Gastrocnemius medialis (tissue), 4 donors: Measurements from ENCODE around the gene DENND1A. TPM values are rescaled to one million over a fixed set of nuclear protein-coding genes. Genes with fewer than 3 reads are reported as not detected.

Experiments
- ATAC-seq, 2 donors: fragments of 150-250 bp; one replicate each; pipeline ENCODE4 v1.9.1; 2016
- DNase-seq, 2 donors: peaks; one replicate each; pipeline ENCODE4 v3.0.0-alpha.2; 2019
- H3K27ac ChIP-seq, 4 donors: fragments of 200-600 bp; sonication (generic); 1 replicate in 1 of 4; 2 replicates in 3 of 4; pipeline ENCODE4 v1.5.1; 2016 to 2018; ENCODE audit warnings: mild to moderate bottlenecking in 2 of 4, moderate library complexity in 1 of 4
- H3K27me3 ChIP-seq, 3 donors: fragments of 200-600 bp; sonication (generic) in 2 of 3; 1 replicate in 1 of 3; 2 replicates in 2 of 3; pipeline versions ENCODE4 v1.5.1 to v1.6.0; 2016 to 2019; ENCODE audit warnings: mild to moderate bottlenecking in 1 of 3, moderate library complexity in 1 of 3
- H3K36me3 ChIP-seq, 2 donors: fragments of 200-600 bp; sonication (generic) in 1 of 2; one replicate each; pipeline ENCODE4 v1.5.1; 2017 to 2018
- H3K4me1 ChIP-seq, 2 donors: fragments of 200-600 bp; sonication (generic) in 1 of 2; one replicate each; pipeline ENCODE4 v1.5.1; 2016 to 2017; ENCODE audit warnings: mild to moderate bottlenecking in 2 of 2
- H3K4me3 ChIP-seq, 4 donors: fragments of 200-600 bp; sonication (generic) in 3 of 4; 1 replicate in 1 of 4; 2 replicates in 3 of 4; pipeline ENCODE4 v1.5.1; 2016 to 2019; ENCODE audit warnings: mild to moderate bottlenecking in 2 of 4
- H3K9me3 ChIP-seq, 3 donors: fragments of 200-600 bp; sonication (generic) in 2 of 3; 1 replicate in 1 of 3; 2 replicates in 2 of 3; pipeline ENCODE4 v1.5.1; 2016 to 2019
- POLR2A ChIP-seq, 2 donors: fragments of 450-650 bp; IDR thresholded peaks; one replicate each; pipeline ENCODE4 v1.6.1; 2017; ENCODE audit warnings: antibody characterized with exemption in 2 of 2, mild to moderate bottlenecking in 2 of 2, moderate library complexity in 2 of 2
- in situ Hi-C, 4 donors: fragments of 200-750 bp; cut with MboI; loops; one replicate each; pipeline versions ENCODE4 v1.15.0 to v1.8.0; 2017; ENCODE audit warnings: low sequenced_read_pairs in 4 of 4
- intact Hi-C: fragments of 100-400 bp; cut with DNase I; formaldehyde crosslinking; loops from one replicate; pipeline ENCODE4 v1.15.1; 2023; ENCODE audit warnings: low total_unique reads
- total RNA-seq, 4 donors: library from RNA; depleted of rRNA; stranded (reverse); fragments of >200 nt; gene quantifications; one replicate each; pipeline versions ENCODE4 v1.1.0 to v1.2.3, GENCODE V29; 2016
- TF ChIP-seq, protein P1 (sequence below), 5 experiments: fragments of 450-650 bp in 3 of 5; fragments of 200-600 bp in 2 of 5; sonication (generic) in 2 of 5; IDR thresholded peaks in 4 of 5; conservative IDR thresholded peaks in 1 of 5; 1 replicate in 4 of 5; 2 replicates in 1 of 5; pipeline ENCODE4 v1.5.1; 2016 to 2019; ENCODE audit warnings: antibody characterized with exemption in 5 of 5, mild to moderate bottlenecking in 3 of 5, moderate library complexity in 3 of 5

The DENND1A gene
- total RNA-seq, 4 donors from 2014 or later: 14.1 to 24.6 (median 16.4) TPM

DNA sequence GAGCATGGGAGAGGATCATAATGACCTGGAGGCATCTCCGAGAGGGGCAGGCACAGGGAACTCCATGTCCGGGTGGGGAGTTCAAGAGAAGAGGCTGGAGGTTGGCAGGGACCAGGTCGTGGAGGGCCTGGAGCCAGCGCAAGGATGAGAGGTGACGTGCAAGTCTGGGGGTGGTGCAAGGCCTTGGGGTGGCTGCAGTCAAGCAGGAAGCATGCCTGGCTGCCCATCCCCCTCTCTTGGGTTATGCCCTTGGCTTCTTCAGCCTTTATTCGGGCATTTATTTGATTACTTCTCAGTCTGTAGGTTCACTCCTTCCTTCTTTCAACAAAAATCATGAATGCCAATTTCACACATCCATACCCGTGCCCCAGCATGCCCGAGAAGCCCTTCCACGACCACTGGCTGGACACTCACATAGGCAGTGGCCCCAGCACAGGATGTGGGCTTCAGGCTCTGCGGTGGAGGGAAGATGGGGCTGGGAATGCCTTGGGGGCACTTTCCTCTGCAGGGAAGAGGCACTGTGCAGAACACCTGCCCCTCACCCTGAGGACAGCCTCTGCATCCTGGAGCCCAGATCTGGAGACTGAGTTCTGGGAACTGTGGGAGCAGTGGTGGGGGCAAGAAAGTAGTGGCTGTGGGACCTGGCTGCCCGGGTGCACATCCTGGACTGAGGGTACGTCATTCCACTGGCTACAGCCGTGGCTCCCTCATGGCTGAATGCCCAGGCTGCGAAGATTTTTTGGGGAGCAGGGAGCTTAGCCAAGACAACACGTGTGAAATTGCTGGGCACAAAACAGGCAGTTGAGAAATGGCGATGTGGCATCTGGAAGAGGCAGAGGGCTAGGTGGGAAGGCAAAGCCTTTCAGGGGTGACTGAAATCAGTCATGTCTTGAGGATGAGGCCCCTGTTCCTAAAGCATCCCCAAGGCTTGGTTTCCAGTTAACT, 535.4 kb downstream of the DENND1A start:
- Histone ChIP-seq H3K27ac (no peak overlapping the region), H3K27me3 (no peaks in the 10 kb centered on the region), H3K36me3 (no peaks in the 10 kb centered on the region), H3K4me3 (no peak overlapping the region), H3K9me3 (no peaks in the 10 kb centered on the region), H3K4me1 (no peaks in the 10 kb centered on the region)
- DNase-seq (no peak), ATAC-seq (no peak)
- intact Hi-C loops: no loop called here
- in situ Hi-C loops: no loop called here
- TF ChIP-seq, protein P1, sequence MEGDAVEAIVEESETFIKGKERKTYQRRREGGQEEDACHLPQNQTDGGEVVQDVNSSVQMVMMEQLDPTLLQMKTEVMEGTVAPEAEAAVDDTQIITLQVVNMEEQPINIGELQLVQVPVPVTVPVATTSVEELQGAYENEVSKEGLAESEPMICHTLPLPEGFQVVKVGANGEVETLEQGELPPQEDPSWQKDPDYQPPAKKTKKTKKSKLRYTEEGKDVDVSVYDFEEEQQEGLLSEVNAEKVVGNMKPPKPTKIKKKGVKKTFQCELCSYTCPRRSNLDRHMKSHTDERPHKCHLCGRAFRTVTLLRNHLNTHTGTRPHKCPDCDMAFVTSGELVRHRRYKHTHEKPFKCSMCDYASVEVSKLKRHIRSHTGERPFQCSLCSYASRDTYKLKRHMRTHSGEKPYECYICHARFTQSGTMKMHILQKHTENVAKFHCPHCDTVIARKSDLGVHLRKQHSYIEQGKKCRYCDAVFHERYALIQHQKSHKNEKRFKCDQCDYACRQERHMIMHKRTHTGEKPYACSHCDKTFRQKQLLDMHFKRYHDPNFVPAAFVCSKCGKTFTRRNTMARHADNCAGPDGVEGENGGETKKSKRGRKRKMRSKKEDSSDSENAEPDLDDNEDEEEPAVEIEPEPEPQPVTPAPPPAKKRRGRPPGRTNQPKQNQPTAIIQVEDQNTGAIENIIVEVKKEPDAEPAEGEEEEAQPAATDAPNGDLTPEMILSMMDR (IDR thresholded peaks at IDR 0.05 in 4 of 5, conservative IDR thresholded peaks at IDR 0.05 in 1 of 5): no peak
- TF ChIP-seq POLR2A (IDR thresholded peaks at IDR 0.05): no peak

DNA sequence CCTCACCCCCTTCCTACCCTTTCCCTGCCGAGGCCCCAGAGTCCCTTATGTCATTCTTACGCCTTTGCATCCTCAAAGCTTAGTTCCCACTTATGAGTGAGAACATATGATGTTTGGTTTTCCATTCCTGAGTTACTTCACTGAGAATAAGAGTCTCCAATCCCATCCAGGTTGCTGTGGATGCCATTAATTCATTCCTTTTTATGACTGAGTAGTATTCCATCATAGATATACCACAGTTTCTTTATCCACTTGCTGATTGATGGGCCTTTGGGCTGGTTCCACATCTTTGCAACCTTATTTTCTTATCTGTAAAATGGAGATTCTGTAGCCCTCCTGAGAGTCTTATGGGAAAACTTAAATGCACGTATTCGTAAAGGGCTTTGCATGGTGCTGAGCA, 537.1 kb downstream of the DENND1A start:
- H3K4me3 ChIP-seq: no peak overlapping the region
- no peaks in the 10 kb centered on the region for H3K27me3 ChIP-seq
- in situ Hi-C loops (no loop called here), intact Hi-C loops (no loop called here)
- H3K9me3 ChIP-seq: no peaks in the 10 kb centered on the region
- no peak for TF ChIP-seq POLR2A (IDR thresholded peaks at IDR 0.05)
- TF ChIP-seq, protein P1 (IDR thresholded peaks at IDR 0.05 in 4 of 5, conservative IDR thresholded peaks at IDR 0.05 in 1 of 5): no peak
- DNase-seq (no peak), ATAC-seq (no peak)
- H3K36me3 ChIP-seq: no peaks in the 10 kb centered on the region
- H3K4me1 ChIP-seq: no peaks in the 10 kb centered on the region
- H3K27ac ChIP-seq: no peak overlapping the region

DNA sequence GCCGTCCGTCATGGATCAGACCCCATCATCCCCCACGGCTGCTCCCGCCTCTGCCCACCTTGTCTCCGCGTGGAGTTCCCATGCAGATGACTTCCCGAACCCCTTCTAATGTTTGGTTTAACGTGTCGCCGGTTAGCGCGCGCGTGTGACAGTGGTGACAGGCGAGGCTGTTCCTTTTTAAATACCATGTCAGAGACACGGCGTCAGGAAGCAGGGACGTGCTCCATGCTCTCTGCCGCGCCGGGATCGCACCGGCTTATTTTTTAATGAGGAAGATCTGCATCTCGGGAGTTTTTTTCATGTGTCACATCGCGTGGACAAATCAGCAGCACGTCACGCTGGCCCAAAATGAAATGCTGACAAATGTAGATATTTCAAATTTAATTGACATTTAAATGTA, 538.0 kb downstream of the DENND1A start:
- ATAC-seq (no peak), DNase-seq (no peak)
- Histone ChIP-seq H3K4me3 (no peak overlapping the region), H3K27ac (no peak overlapping the region), H3K9me3 (no peaks in the 10 kb centered on the region), H3K36me3 (no peaks in the 10 kb centered on the region), H3K27me3 (no peaks in the 10 kb centered on the region), H3K4me1 (no peaks in the 10 kb centered on the region)
- in situ Hi-C loops: no loop called here
- TF ChIP-seq, protein P1 (IDR thresholded peaks at IDR 0.05 in 4 of 5, conservative IDR thresholded peaks at IDR 0.05 in 1 of 5): no peak
- TF ChIP-seq POLR2A (IDR thresholded peaks at IDR 0.05): no peak
- intact Hi-C loops: no loop called here

DNA sequence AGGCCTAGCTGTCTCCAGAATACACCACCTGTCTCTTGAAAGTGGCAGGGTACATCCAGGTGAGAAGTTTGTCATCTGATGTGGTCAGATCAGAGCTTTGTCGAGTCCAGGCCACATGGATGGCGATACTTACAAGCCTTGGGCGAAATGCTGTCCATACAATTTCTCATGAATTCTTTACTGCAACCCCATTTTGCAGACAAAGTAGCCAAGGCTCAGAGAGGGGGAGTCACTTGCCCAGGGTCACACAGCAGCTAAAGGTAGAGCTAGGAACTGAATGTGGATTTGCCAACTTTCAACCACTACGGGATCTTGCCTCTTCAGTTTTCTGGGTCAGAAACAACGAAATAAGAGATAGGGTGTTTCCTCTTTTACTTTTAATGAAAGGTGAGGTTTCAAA, 538.7 kb downstream of the DENND1A start:
- intact Hi-C loops: no loop called here
- H3K36me3 ChIP-seq: no peaks in the 10 kb centered on the region
- H3K4me3 ChIP-seq: no peak overlapping the region
- no peaks in the 10 kb centered on the region for H3K4me1 ChIP-seq
- no peak overlapping the region for H3K27ac ChIP-seq
- ATAC-seq (no peak), DNase-seq (no peak)
- H3K27me3 ChIP-seq: no peaks in the 10 kb centered on the region
- TF ChIP-seq, protein P1 (IDR thresholded peaks at IDR 0.05 in 4 of 5, conservative IDR thresholded peaks at IDR 0.05 in 1 of 5): no peak
- no peak for TF ChIP-seq POLR2A (IDR thresholded peaks at IDR 0.05)
- H3K9me3 ChIP-seq: no peaks in the 10 kb centered on the region
- in situ Hi-C loops: no loop called here
